Measurements from ENCODE around the gene GIGYF2.

DNA sequence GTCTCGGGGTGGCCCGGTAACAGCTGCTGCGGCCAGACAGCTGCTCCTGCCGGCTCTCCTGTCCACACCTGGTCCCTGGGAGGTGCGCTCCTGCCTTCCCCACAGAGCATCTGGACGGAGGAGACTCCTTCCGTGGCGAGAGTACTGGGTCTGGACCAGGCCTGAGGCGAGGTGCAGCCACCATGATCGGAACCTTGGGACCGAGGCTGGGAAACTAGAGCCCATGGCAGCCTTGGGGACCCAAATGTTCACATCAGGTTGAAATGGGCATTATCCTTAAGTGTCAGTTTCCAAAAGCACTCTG, 628 bp downstream of the GIGYF2 start:
- TF ChIP-seq, protein P1, sequence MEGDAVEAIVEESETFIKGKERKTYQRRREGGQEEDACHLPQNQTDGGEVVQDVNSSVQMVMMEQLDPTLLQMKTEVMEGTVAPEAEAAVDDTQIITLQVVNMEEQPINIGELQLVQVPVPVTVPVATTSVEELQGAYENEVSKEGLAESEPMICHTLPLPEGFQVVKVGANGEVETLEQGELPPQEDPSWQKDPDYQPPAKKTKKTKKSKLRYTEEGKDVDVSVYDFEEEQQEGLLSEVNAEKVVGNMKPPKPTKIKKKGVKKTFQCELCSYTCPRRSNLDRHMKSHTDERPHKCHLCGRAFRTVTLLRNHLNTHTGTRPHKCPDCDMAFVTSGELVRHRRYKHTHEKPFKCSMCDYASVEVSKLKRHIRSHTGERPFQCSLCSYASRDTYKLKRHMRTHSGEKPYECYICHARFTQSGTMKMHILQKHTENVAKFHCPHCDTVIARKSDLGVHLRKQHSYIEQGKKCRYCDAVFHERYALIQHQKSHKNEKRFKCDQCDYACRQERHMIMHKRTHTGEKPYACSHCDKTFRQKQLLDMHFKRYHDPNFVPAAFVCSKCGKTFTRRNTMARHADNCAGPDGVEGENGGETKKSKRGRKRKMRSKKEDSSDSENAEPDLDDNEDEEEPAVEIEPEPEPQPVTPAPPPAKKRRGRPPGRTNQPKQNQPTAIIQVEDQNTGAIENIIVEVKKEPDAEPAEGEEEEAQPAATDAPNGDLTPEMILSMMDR (IDR thresholded peaks at IDR 0.05): no peak
- TF ChIP-seq POLR2A (IDR thresholded peaks at IDR 0.05) (no peak), EP300 (IDR thresholded peaks at IDR 0.05) (no peak)
